Measurements from ENCODE around the gene RAET1L. TPM values are rescaled to one million over a fixed set of nuclear protein-coding genes. Genes with fewer than 3 reads are reported as not detected.
"Not testable (repeated sequence)": the region's sequence is repeated elsewhere in the genome, so short reads cannot be mapped to it uniquely, and the experiment has no call there.

The RAET1L gene
- total RNA-seq, 1 donor from 2014 or later: not detected

DNA sequence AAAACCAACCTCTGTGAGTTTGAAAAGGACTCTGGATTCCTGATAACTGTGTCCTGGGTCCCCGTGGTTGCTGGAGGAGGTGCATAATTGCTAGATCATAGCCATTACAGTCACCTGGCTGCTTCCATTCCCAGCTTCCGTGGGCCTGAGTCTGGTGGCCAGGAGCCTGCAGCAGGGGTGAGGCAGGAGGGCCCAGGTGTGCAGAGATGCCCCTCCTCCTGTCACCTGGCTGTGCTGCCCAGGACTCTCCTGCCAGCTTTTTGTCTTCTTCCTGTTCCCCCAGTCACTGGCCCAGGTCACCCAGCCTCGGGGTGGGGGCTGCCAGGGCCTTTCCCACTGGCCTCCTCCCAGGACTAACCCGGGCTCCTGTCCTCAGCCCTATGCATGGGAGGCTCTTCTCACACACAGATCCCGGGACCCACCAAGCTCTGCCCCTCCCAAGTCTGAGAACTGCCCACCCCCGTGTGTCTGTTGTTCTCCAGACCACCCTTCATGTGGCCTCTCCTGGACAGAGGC is 30.0 kb downstream of the RAET1L start:
- Histone ChIP-seq H3K36me3 (no peaks in the 10 kb centered on the region), H3K27me3 (peaks cover 4% of the 10 kb centered on the region), H3K4me1 (peaks cover 0 to 7% of the 10 kb centered on the region in 2 donors), H3K27ac (no peak overlapping the region), H3K9me3 (no peaks in the 10 kb centered on the region), H3K4me3 (no peak overlapping the region)
- DNase-seq (ENCODE audit: low spot score in 2 of 2): no peak
- TF ChIP-seq, protein P1, sequence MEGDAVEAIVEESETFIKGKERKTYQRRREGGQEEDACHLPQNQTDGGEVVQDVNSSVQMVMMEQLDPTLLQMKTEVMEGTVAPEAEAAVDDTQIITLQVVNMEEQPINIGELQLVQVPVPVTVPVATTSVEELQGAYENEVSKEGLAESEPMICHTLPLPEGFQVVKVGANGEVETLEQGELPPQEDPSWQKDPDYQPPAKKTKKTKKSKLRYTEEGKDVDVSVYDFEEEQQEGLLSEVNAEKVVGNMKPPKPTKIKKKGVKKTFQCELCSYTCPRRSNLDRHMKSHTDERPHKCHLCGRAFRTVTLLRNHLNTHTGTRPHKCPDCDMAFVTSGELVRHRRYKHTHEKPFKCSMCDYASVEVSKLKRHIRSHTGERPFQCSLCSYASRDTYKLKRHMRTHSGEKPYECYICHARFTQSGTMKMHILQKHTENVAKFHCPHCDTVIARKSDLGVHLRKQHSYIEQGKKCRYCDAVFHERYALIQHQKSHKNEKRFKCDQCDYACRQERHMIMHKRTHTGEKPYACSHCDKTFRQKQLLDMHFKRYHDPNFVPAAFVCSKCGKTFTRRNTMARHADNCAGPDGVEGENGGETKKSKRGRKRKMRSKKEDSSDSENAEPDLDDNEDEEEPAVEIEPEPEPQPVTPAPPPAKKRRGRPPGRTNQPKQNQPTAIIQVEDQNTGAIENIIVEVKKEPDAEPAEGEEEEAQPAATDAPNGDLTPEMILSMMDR (IDR thresholded peaks at IDR 0.05): no peak
- intact Hi-C loops (cut with DNase I): no loop called here

DNA sequence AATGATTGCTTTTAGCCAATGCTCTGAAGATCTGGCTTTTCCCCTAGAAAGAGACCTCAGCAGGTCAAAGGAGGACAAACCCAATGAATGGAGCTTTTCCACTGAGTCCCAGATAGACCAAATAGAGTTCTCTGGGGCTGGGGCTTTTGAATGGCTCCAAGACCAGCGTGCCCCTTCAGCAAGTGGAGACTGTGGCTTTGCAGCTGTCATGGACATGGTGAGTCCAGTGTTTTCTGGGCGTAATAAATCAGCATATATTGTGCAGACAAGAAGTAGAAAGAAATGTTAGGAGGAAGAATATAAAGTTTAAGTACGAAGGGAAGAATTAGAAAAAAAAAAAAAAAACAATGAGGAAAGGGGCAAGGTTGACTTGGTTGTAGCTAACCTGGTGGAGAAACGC is 33.5 kb downstream of the RAET1L start:
- intact Hi-C loops (cut with DNase I): no loop called here
- H3K27ac ChIP-seq: no peak overlapping the region
- peaks cover 0 to 22% of the 10 kb centered on the region in 2 donors for H3K9me3 ChIP-seq
- no peak for DNase-seq (ENCODE audit: low spot score in 2 of 2)
- TF ChIP-seq, protein P1 (IDR thresholded peaks at IDR 0.05): no peak
- peaks cover 9% of the 10 kb centered on the region for H3K27me3 ChIP-seq
- no peak overlapping the region for H3K4me3 ChIP-seq
- H3K4me1 ChIP-seq: peaks cover 0 to 10% of the 10 kb centered on the region in 2 donors
- no peaks in the 10 kb centered on the region for H3K36me3 ChIP-seq

- H3K4me3 ChIP-seq; H3K4me1 ChIP-seq; H3K36me3 ChIP-seq; intact Hi-C loops (cut with DNase I); DNase-seq (ENCODE audit: low spot score in 2 of 2); H3K27ac ChIP-seq; H3K27me3 ChIP-seq: not testable (repeated sequence)
- H3K9me3 ChIP-seq: peaks cover 0 to 22% of the 10 kb centered on the region in 2 donors
Measured at GRCh38 chr6:149991472-149991795, 33.9 kb downstream of the RAET1L start.

- Histone ChIP-seq H3K27me3 (peaks cover 9% of the 10 kb centered on the region), H3K27ac (no peak overlapping the region), H3K4me3 (peak overlapping the region; percentile 25 to 31), H3K36me3 (no peaks in the 10 kb centered on the region), H3K4me1 (peaks cover 0 to 10% of the 10 kb centered on the region in 2 donors), H3K9me3 (peaks cover 0 to 22% of the 10 kb centered on the region in 2 donors)
- TF ChIP-seq, protein P1 (IDR thresholded peaks at IDR 0.05): no peak
- DNase-seq (ENCODE audit: low spot score in 2 of 2): no peak
- intact Hi-C loops (cut with DNase I): no loop called here
Measured at GRCh38 chr6:149990661-149991471, 34.5 kb downstream of the RAET1L start.

- TF ChIP-seq, protein P1 (IDR thresholded peaks at IDR 0.05): no peak
- Histone ChIP-seq H3K36me3 (no peaks in the 10 kb centered on the region), H3K27ac (no peak overlapping the region), H3K4me3 (peak overlapping the region; percentile 25 to 31), H3K9me3 (peaks cover 0 to 22% of the 10 kb centered on the region in 2 donors), H3K4me1 (peaks cover 0 to 10% of the 10 kb centered on the region in 2 donors), H3K27me3 (peaks cover 11% of the 10 kb centered on the region)
- DNase-seq (ENCODE audit: low spot score in 2 of 2): no peak
- intact Hi-C loops (cut with DNase I): no loop called here
Measured at GRCh38 chr6:149990212-149990660, 35.1 kb downstream of the RAET1L start.

Data from ascending aorta (tissue), 2 donors.